Renal pelvis (tissue), 4 donors: ENCODE measurements around the gene GMNN. TPM values are rescaled to one million over a fixed set of nuclear protein-coding genes. Genes with fewer than 3 reads are reported as not detected.
"Not testable (repeated sequence)": the region's sequence is repeated elsewhere in the genome, so short reads cannot be mapped to it uniquely, and the experiment has no call there.

Source experiments
- DNase-seq: peaks from one replicate; pipeline ENCODE4 v3.0.0-alpha.2; 2013
- polyA plus RNA-seq, 3 donors: library from polyadenylated mRNA; unstranded; fragments of 120-200 nt; gene quantifications; one replicate each; pipeline ENCODE4 v1.2.1, GENCODE V29; 2013; ENCODE audit not compliant: insufficient read length in 3 of 3

GMNN gene
- polyA plus RNA-seq, 3 donors = 56.4 to 60.0 (median 57.9) TPM

GRCh38 chr6:24754378-24754777 lies 20.4 kb upstream of the GMNN start:
- not testable (repeated sequence) for DNase-seq

GRCh38 chr6:24755279-24755678 lies 19.5 kb upstream of the GMNN start:
- DNase-seq = no peak

- no peak for DNase-seq
These were observed 17.1 kb upstream of the GMNN start for GRCh38 chr6:24757611-24758010.

GRCh38 chr6:24759718-24760117 lies 15.0 kb upstream of the GMNN start:
- DNase-seq = no peak

- DNase-seq = no peak
These were observed 14.5 kb upstream of the GMNN start for GRCh38 chr6:24760210-24760609.

- DNase-seq = no peak
These were observed 13.4 kb upstream of the GMNN start for GRCh38 chr6:24761193-24761835.

- DNase-seq = no peak
These were observed 12.9 kb upstream of the GMNN start for GRCh38 chr6:24761851-24762250.

GRCh38 chr6:24763578-24763977 lies 11.2 kb upstream of the GMNN start:
- no peak for DNase-seq

- not testable (repeated sequence) for DNase-seq
These were observed 9.6 kb upstream of the GMNN start for GRCh38 chr6:24764833-24765828.

- not testable (repeated sequence) for DNase-seq
These were observed 8.8 kb upstream of the GMNN start for GRCh38 chr6:24765968-24766367.

- peak; percentile 9 for DNase-seq
These were observed 7.9 kb upstream of the GMNN start for GRCh38 chr6:24766680-24767462.

GRCh38 chr6:24768361-24768760 lies 6.4 kb upstream of the GMNN start:
- DNase-seq = no peak

- peak; percentile 19 for DNase-seq
These were observed 852 bp downstream of the GMNN start for GRCh38 chr6:24775520-24776058.

GRCh38 chr6:24777227-24777626 lies 2.5 kb downstream of the GMNN start:
- no peak for DNase-seq

GRCh38 chr6:24778121-24778520 lies 3.4 kb downstream of the GMNN start:
- DNase-seq = no peak

- no peak for DNase-seq
These were observed 4.1 kb downstream of the GMNN start for GRCh38 chr6:24778878-24779277.

- DNase-seq = peak; percentile 4
These were observed 4.8 kb downstream of the GMNN start for GRCh38 chr6:24779416-24780016.

- no peak for DNase-seq
These were observed 5.5 kb downstream of the GMNN start for GRCh38 chr6:24780206-24780605.

GRCh38 chr6:24788031-24788665 lies 13.4 kb downstream of the GMNN start:
- DNase-seq = no peak

- no peak for DNase-seq
These were observed 20.4 kb downstream of the GMNN start for GRCh38 chr6:24795106-24795505.
